Astrocyte of the spinal cord (primary cell): ENCODE measurements around the gene PAGE4.
A peak's percentile ranks its signal among the peaks of the same experiment; 100 is the strongest.

Experiments used
- DNase-seq: peaks from one replicate; pipeline ENCODE4 v3.0.0; 2011; ENCODE audit warnings: low read depth, low spot score
- H3K4me3 ChIP-seq: 2 replicates; pipeline ENCODE4 v1.5.1; 2011; ENCODE audit warnings: low read depth, mild to moderate bottlenecking, low read length, moderate library complexity
- in situ Hi-C: cut with HindIII; loops from 2 replicates; pipeline ENCODE4 v1.10.0; 2017; ENCODE audit warnings: low sequenced_read_pairs
- TF ChIP-seq, protein P1 (sequence below): IDR thresholded peaks from 2 replicates; pipeline ENCODE4 v1.5.1; 2012; ENCODE audit warnings: low read depth, mild to moderate bottlenecking, low read length, inconsistent platforms

Gene PAGE4

DNA sequence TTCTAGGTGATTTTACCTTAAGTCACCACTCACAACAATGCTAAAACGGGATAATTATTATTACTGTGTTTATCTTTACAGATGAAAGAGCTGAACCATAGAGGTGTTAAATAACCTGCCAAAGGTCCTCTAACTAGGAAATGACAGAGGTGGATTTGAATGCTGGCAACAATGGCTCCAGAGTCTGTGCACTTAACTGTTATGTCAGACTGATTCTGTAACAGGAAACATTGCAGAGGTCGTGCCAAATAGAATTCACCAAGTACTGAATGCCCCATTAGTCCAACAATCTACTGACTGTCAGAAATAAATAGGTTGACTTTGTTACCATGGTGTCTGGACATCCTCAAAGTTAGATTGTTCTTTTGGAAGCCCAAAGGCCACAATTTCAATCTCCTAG is 29.2 kb downstream of the PAGE4 start:
- in situ Hi-C loops = no loop called here
- TF ChIP-seq, protein P1, sequence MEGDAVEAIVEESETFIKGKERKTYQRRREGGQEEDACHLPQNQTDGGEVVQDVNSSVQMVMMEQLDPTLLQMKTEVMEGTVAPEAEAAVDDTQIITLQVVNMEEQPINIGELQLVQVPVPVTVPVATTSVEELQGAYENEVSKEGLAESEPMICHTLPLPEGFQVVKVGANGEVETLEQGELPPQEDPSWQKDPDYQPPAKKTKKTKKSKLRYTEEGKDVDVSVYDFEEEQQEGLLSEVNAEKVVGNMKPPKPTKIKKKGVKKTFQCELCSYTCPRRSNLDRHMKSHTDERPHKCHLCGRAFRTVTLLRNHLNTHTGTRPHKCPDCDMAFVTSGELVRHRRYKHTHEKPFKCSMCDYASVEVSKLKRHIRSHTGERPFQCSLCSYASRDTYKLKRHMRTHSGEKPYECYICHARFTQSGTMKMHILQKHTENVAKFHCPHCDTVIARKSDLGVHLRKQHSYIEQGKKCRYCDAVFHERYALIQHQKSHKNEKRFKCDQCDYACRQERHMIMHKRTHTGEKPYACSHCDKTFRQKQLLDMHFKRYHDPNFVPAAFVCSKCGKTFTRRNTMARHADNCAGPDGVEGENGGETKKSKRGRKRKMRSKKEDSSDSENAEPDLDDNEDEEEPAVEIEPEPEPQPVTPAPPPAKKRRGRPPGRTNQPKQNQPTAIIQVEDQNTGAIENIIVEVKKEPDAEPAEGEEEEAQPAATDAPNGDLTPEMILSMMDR = no peak
- no peak for DNase-seq
- no peak overlapping the region for H3K4me3 ChIP-seq

DNA sequence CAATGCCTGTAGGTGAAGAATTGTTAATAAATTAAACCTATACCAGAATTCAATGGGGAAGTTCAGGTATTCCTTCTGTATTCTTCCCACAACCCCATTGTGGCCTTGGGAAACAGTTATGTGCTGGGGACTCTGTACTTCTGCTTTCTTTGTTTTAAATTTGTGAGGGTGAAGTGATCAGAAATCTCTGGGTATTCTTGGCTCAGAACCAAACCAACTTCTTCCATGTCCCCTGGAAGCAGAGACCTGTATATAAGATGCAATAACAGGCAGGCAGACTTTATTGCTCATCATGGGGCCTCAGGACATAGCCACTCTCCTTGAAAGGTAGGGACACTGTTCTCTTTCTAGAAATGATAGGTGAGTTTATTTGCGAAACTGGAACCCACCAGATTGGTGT is 30.4 kb downstream of the PAGE4 start:
- in situ Hi-C loops = no loop called here
- TF ChIP-seq, protein P1 = no peak
- H3K4me3 ChIP-seq = no peak overlapping the region
- no peak for DNase-seq

DNA sequence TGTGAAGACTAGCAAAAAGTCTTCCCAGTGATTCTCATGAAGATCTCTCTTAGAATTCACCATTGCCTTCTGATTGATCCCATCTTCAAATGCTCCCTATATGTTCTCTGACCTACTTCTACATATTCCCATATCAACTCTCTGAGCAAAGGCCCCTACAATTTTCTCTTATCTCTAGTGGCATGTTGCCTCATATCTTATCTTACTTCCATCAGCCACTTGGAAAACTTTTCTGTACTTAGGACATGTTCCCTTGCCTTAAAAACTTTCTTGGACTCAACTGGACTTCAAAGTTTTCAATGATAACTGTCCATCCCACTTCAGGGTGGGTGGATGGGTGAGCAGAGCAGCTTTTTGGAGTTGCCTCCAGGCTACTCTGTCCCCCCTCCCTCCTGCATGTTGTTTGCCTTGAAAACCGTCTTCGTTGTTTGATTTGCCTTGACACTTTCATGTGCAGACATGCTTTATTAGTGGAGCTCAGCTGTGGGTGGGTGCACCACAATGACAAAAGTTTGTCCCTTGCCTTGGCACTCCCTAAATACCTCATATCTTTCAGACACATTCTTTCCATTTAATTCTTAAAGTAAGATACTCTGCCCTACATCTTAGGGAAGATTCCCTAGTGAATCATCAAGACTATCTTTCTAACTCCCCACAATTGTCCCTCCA is 31.9 kb downstream of the PAGE4 start:
- DNase-seq = no peak
- no peak overlapping the region for H3K4me3 ChIP-seq
- in situ Hi-C loops = no loop called here
- TF ChIP-seq, protein P1 = no peak

DNA sequence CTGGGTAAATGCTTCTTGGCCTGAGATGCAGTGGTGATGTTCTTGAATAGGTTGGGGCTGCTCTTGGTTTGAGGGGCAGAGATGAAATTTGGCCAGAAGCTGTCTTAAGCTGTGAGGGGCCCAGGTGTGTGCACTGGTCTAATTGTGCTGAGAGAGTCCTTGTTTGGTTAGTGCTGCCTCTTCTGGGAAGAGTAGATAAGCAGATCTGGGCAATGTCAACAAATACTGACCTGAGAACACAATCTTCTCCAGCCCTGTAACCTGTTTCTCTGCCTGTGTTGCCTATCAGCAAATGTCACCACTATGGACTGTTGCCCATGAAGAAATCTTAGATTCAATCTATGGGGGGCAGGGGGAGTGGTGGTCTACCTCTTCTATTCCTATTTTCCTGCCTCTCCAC is 33.0 kb downstream of the PAGE4 start:
- in situ Hi-C loops = no loop called here
- TF ChIP-seq, protein P1 = no peak
- H3K4me3 ChIP-seq = no peak overlapping the region
- no peak for DNase-seq

DNA sequence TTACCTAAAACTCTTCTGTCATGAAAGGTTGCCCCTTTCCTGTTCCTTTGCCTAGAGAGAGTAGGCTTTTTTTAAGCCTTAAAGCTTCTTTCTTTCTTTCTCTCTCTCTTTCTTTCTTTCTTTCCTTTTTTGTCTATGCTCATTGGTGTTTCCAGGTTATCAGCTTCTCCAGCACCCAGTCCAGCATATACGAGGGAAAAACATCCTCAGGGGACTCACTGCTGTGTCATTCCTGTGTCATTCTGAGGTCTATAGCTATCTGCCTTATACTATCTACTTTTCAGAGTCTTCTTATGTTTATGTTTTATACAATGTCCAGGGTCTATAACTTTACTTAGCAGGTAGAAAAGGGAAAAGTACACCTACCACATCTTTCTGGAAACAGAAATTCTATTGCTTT is 39.6 kb downstream of the PAGE4 start:
- TF ChIP-seq, protein P1 = no peak
- in situ Hi-C loops = no loop called here
- no peak overlapping the region for H3K4me3 ChIP-seq
- no peak for DNase-seq

DNA sequence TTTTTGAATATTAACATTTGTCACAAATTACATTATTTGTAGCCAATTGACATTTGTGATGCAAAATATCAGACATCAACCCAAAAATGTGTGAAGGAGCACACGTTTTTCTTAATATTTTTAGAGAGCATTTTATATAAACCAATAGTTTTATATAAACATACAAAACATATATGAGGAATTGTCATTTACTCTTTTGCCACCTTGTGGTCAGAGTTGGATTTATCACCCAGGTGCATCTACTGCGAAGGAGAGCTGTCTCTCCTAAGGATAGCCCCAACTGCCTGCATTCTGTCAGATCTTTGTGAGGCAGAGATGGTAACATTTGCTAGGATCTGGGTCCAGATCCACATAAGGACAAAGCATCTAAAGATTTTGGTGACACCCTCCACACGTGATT is 47.6 kb downstream of the PAGE4 start:
- no peak overlapping the region for H3K4me3 ChIP-seq
- DNase-seq = peak; percentile 8
- TF ChIP-seq, protein P1 = peak; percentile 49
- in situ Hi-C loops = no loop called here
